HCT116 (cell line): ENCODE measurements around the gene UPF2. TPM values are rescaled to one million over a fixed set of nuclear protein-coding genes. Genes with fewer than 3 reads are reported as not detected.

ENCODE experiments used
- ATAC-seq: fragments of 200-7000 bp; cut with Tn5 transposase; 2 replicates; pipeline ENCODE4 v1.9.1; 2020; ENCODE audit warnings: mild to moderate bottlenecking, moderate library complexity
- BruUV-seq: library from RNA; stranded (reverse); fragments of 400-500 nt; replicated peaks from 2 replicates; lab custom pipeline; 2021; lab: Mats Ljungman, UMichigan
- CTCF ChIA-PET: fragments of 300-600 bp; sonication (Branson Sonifier 250); formaldehyde crosslinking; loops from one replicate; lab custom pipeline; 2021; ENCODE audit warnings: antibody characterized with exemption; lab: Charles Lee
- POLR2A ChIA-PET: fragments of 300-600, 350-600 bp; sonication (Branson Sonifier 250); formaldehyde crosslinking; loops from one replicate; lab custom pipeline; 2021; ENCODE audit warnings: antibody characterized with exemption; lab: Charles Lee
- RAD21 ChIA-PET, 2 experiments: fragments of 300-600 bp; sonication (Branson Sonifier 250); formaldehyde crosslinking; loops; one replicate each; lab custom pipeline; 2023; ENCODE audit warnings: low total read pairs in 2 of 2; ENCODE audit not compliant: uncharacterized antibody in 2 of 2, unreplicated experiment in 2 of 2, low non-redundant PET in 1 of 2; lab: Charles Lee
- DNase-seq: peaks from one replicate; pipeline ENCODE4 v3.0.0-alpha.2; 2010; ENCODE audit warnings: low read depth, low spot score
- H2AFZ ChIP-seq: fragments of 200-600 bp; shearing (Covaris generic), sonication (generic); 2 replicates; pipeline ENCODE4 v1.6.1; 2017; ENCODE audit warnings: low read depth, mixed run types, mixed read lengths, antibody characterized with exemption, low read length; ENCODE audit not compliant: poor library complexity, severe bottlenecking
- H3K27ac ChIP-seq: 2 replicates; pipeline ENCODE4 v1.5.1; 2012; ENCODE audit warnings: low read depth, low read length
- H3K27me3 ChIP-seq: fragments of 200-600 bp; sonication (generic); 2 replicates; pipeline ENCODE4 v1.6.1; 2016; ENCODE audit warnings: mixed run types, low read length, mixed read lengths; ENCODE audit not compliant: insufficient read depth
- H3K36me3 ChIP-seq, 2 experiments: fragments of 200-500 bp in 1 of 2; fragments of 200-600 bp in 1 of 2; sonication (Bioruptor generic) in 1 of 2; sonication (generic) in 1 of 2; 2 replicates each; pipeline versions ENCODE4 v1.5.1 to v1.6.1; 2014 to 2016; ENCODE audit warnings: low read length in 2 of 2, inconsistent platforms in 1 of 2, mixed read lengths in 1 of 2, mixed run types in 1 of 2; ENCODE audit not compliant: insufficient read depth in 2 of 2, control insufficient read depth in 1 of 2
- H3K4me1 ChIP-seq, 2 experiments: fragments of 200-600 bp in 1 of 2; sonication (generic) in 1 of 2; 2 replicates each; pipeline versions ENCODE4 v1.5.1 to v1.6.1; 2012 to 2017; ENCODE audit warnings: low read length in 2 of 2, inconsistent platforms in 1 of 2, mild to moderate bottlenecking in 1 of 2, mixed read lengths in 1 of 2, mixed run types in 1 of 2, moderate library complexity in 1 of 2; ENCODE audit not compliant: insufficient read depth in 2 of 2, control insufficient read depth in 1 of 2
- H3K4me2 ChIP-seq: fragments of 200-600 bp; sonication (generic); 2 replicates; pipeline ENCODE4 v1.6.1; 2017; ENCODE audit warnings: mixed run types, low read length, mixed read lengths
- H3K4me3 ChIP-seq, 2 experiments: fragments of 200-600 bp in 1 of 2; sonication (generic) in 1 of 2; replicated peaks in 1 of 2; 2 replicates each; pipeline ENCODE4 v1.5.1; 2011 to 2016; ENCODE audit warnings: low read length in 2 of 2, control low read depth in 1 of 2, low read depth in 1 of 2, mild to moderate bottlenecking in 1 of 2, mixed read lengths in 1 of 2, mixed run types in 1 of 2
- H3K79me2 ChIP-seq: fragments of 200-600 bp; sonication (generic); 2 replicates; pipeline ENCODE4 v1.6.1; 2017; ENCODE audit warnings: mild to moderate bottlenecking, mixed run types, low read length, moderate library complexity, mixed read lengths; ENCODE audit not compliant: insufficient read depth
- H3K9ac ChIP-seq: fragments of 200-600 bp; sonication (generic); 2 replicates; pipeline ENCODE4 v1.6.1; 2016; ENCODE audit warnings: low read length, mixed read lengths
- H3K9me2 ChIP-seq: fragments of 200-600 bp; sonication (generic), shearing (Covaris generic); 2 replicates; pipeline ENCODE4 v1.6.1; 2017; ENCODE audit warnings: mixed run types, mild to moderate bottlenecking, moderate library complexity; ENCODE audit not compliant: insufficient read depth
- H3K9me3 ChIP-seq, 2 experiments: fragments of 200-500 bp in 1 of 2; fragments of 200-600 bp in 1 of 2; sonication (Bioruptor generic) in 1 of 2; sonication (generic) in 1 of 2; 2 replicates each; pipeline ENCODE4 v1.6.1; 2014 to 2017; ENCODE audit warnings: low read length in 2 of 2, mixed read lengths in 2 of 2, inconsistent platforms in 1 of 2, low read depth in 1 of 2, mild to moderate bottlenecking in 1 of 2, mixed run types in 1 of 2, moderate library complexity in 1 of 2; ENCODE audit not compliant: control insufficient read depth in 1 of 2, insufficient read depth in 1 of 2
- H4K20me1 ChIP-seq: fragments of 200-600 bp; sonication (generic), shearing (Covaris generic); 2 replicates; pipeline ENCODE4 v1.6.1; 2017; ENCODE audit warnings: mixed run types, mild to moderate bottlenecking, moderate library complexity; ENCODE audit not compliant: insufficient read depth
- ATF3 ChIP-seq: IDR thresholded peaks from 2 replicates; pipeline ENCODE4 v1.6.1; 2012
- CBX3 ChIP-seq: IDR thresholded peaks from 2 replicates; pipeline ENCODE4 v1.6.1; 2012; ENCODE audit warnings: low read depth
- CEBPB ChIP-seq: IDR thresholded peaks from 2 replicates; pipeline ENCODE4 v1.6.1; 2012; ENCODE audit warnings: low read depth
- CTCF ChIP-seq, 3 experiments: fragments of 200-600 bp in 1 of 3; sonication (generic) in 1 of 3; IDR thresholded peaks in 2 of 3; conservative IDR thresholded peaks in 1 of 3; 2 replicates each; pipeline ENCODE4 v1.5.1; 2012 to 2017; ENCODE audit warnings: low read depth in 2 of 3, low read length in 2 of 3, antibody characterized with exemption in 1 of 3, borderline replicate concordance in 1 of 3, control low read depth in 1 of 3, mild to moderate bottlenecking in 1 of 3, mixed read lengths in 1 of 3, mixed run types in 1 of 3, moderate library complexity in 1 of 3; ENCODE audit not compliant: insufficient read depth in 1 of 3
- EGR1 ChIP-seq: IDR thresholded peaks from 2 replicates; pipeline ENCODE4 v1.6.1; 2012; ENCODE audit warnings: low read depth
- ELF1 ChIP-seq: IDR thresholded peaks from 2 replicates; pipeline ENCODE4 v1.6.1; 2012; ENCODE audit warnings: low read depth, borderline replicate concordance
- EZH2 ChIP-seq: fragments of 200-600 bp; sonication (generic); IDR thresholded peaks from 2 replicates; pipeline ENCODE4 v1.6.1; 2017; ENCODE audit warnings: antibody characterized with exemption, mixed run types
- EZH2phosphoT487 ChIP-seq: fragments of 200-600 bp; IDR thresholded peaks from 2 replicates; pipeline ENCODE4 v1.6.1; 2018; ENCODE audit warnings: antibody characterized with exemption, borderline replicate concordance
- JUND ChIP-seq: IDR thresholded peaks from 2 replicates; pipeline ENCODE4 v1.6.1; 2012
- POLR2A ChIP-seq: IDR thresholded peaks from 2 replicates; pipeline ENCODE4 v1.7.0; 2011; ENCODE audit warnings: borderline replicate concordance; ENCODE audit not compliant: insufficient read depth, insufficient read length; ENCODE audit errors: extremely low read depth
- POLR2AphosphoS5 ChIP-seq: IDR thresholded peaks from 2 replicates; pipeline ENCODE4 v1.6.1; 2011; ENCODE audit warnings: mild to moderate bottlenecking, low read depth, low read length, moderate library complexity
- RAD21 ChIP-seq: IDR thresholded peaks from 2 replicates; pipeline ENCODE4 v1.6.1; 2012; ENCODE audit warnings: low read depth, mild to moderate bottlenecking
- REST ChIP-seq: IDR thresholded peaks from 2 replicates; pipeline ENCODE4 v1.6.1; 2012; ENCODE audit warnings: low read depth
- SIN3A ChIP-seq: IDR thresholded peaks from 2 replicates; pipeline ENCODE4 v1.6.1; 2012; ENCODE audit warnings: low read depth
- TCF7L2 ChIP-seq: IDR thresholded peaks from 2 replicates; pipeline ENCODE4 v1.7.0; 2011; ENCODE audit warnings: borderline replicate concordance, inconsistent platforms; ENCODE audit not compliant: insufficient read depth, insufficient read length; ENCODE audit errors: extremely low read depth
- YY1 ChIP-seq: IDR thresholded peaks from 2 replicates; pipeline ENCODE4 v1.6.1; 2011; ENCODE audit warnings: low read length, low read depth, moderate library complexity, mild to moderate bottlenecking; ENCODE audit not compliant: insufficient replicate concordance; ENCODE audit errors: extremely low read depth
- ZBTB33 ChIP-seq: IDR thresholded peaks from 2 replicates; pipeline ENCODE4 v1.6.1; 2011; ENCODE audit warnings: mild to moderate bottlenecking, low read length, moderate library complexity; ENCODE audit not compliant: insufficient replicate concordance; ENCODE audit errors: extremely low read depth
- ZNF274 ChIP-seq: fragments of 200-500 bp; sonication (Bioruptor generic); IDR thresholded peaks from 2 replicates; pipeline ENCODE4 v1.6.1; 2014; ENCODE audit warnings: mild to moderate bottlenecking, low read depth, low read length, inconsistent platforms
- intact Hi-C: fragments of 100-400 bp; cut with micrococcal nuclease; formaldehyde crosslinking; loops from 2 replicates; pipeline ENCODE4 v1.10.0; 2022
- total RNA-seq: library from RNA; stranded (reverse); gene quantifications from one replicate; pipeline ENCODE4 v1.2.1, GENCODE V29; 2021; ENCODE audit not compliant: unreplicated experiment

The UPF2 gene
- total RNA-seq, 1 experiment from 2014 or later: 27.3 TPM

- TF ChIP-seq ELF1: no peak
- no peak for TF ChIP-seq ATF3
- no peak for TF ChIP-seq CBX3
- TF ChIP-seq POLR2A: no peak
- TF ChIP-seq CEBPB: no peak
- TF ChIP-seq SIN3A: no peak
- no peak for TF ChIP-seq REST
- TF ChIP-seq EZH2: no peak
- no peak for TF ChIP-seq ZNF274
- no peak for TF ChIP-seq TCF7L2
- TF ChIP-seq CTCF (IDR thresholded peaks at IDR 0.05 in 2 of 3, conservative IDR thresholded peaks at IDR 0.05 in 1 of 3; ENCODE audit: borderline replicate concordance in 1 of 3, insufficient read depth in 1 of 3, low read depth in 2 of 3, low read length in 2 of 3): no peak
- no peak for TF ChIP-seq EZH2phosphoT487
- TF ChIP-seq RAD21: no peak
- no peak for TF ChIP-seq YY1
- TF ChIP-seq JUND: no peak
- no peak for TF ChIP-seq ZBTB33
- no peak for TF ChIP-seq EGR1
- no peak for TF ChIP-seq POLR2AphosphoS5
Measured at GRCh38 chr10:12010353-12010752, 32.3 kb downstream of the UPF2 start.

More at GRCh38 chr10:12010353-12010752, 32.3 kb downstream of the UPF2 start:
- Histone ChIP-seq H3K4me1 (no peaks in the 10 kb centered on the region), H3K9ac (no peak overlapping the region), H3K9me3 (peaks cover 0 to 3% of the 10 kb centered on the region in 2 experiments; a peak in 1 of 4 replicates), H3K4me2 (no peak overlapping the region), H3K4me3 (no peak overlapping the region), H4K20me1 (no peaks in the 10 kb centered on the region), H2AFZ (no peak overlapping the region), H3K27me3 (no peaks in the 10 kb centered on the region), H3K36me3 (peaks cover 4 to 17% of the 10 kb centered on the region in 2 experiments; a peak in 3 of 4 replicates), H3K9me2 (no peaks in the 10 kb centered on the region), H3K79me2 (peaks cover 42% of the 10 kb centered on the region), H3K27ac (no peak overlapping the region)
- ATAC-seq (no peak), DNase-seq (no peak)
- BruUV-seq: no TSS peak
- ChIA-PET POLR2A (no interaction called here), RAD21 (no interaction called here), CTCF (no interaction called here)
- intact Hi-C loops: no loop called here
